OCI-LY7 (cell line): ENCODE measurements around the gene CXorf65.

Experiments used
- CTCF ChIP-seq: fragments of 200-600 bp; sonication (generic); conservative IDR thresholded peaks from 2 replicates; pipeline ENCODE4 v1.5.1; 2014; ENCODE audit warnings: mild to moderate bottlenecking, antibody characterized with exemption, low read length, moderate library complexity, mixed read lengths
- EZH2phosphoT487 ChIP-seq: fragments of 200-600 bp; sonication (generic); IDR thresholded peaks from 2 replicates; pipeline ENCODE4 v1.6.1; 2018; ENCODE audit warnings: low read depth, borderline replicate concordance, mild to moderate bottlenecking, mixed run types, antibody characterized with exemption, low read length, moderate library complexity, mixed read lengths

GRCh38 chrX:71105628-71106027 lies 912 bp downstream of the CXorf65 start:
- TF ChIP-seq CTCF (no peak), EZH2phosphoT487 (no peak)
